ENCODE data around the gene JPH2.

DNA sequence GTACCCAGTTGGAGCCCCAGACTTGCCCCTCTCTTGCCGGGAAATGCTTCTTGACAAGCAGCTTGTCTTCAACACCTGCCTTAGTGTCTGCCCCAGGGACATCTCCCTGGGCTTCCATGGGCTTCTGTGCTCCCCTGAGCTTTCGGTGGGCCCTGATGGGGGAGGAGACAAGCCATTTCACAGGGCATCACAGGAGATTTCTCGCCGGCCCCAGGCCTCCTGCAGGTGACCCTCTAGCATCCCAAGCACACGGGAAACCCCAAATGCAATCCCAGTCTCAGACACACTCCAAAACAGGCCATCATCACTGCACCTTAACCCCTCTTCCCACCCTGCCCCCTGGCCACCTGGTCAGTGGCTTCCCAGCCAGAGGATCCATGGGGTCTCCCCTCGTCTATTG lies 74.5 kb downstream of the JPH2 start:
- TF ChIP-seq CTCF (conservative IDR thresholded peaks at IDR 0.05; ENCODE audit: low read depth, low read length) (no peak), POLR2A (IDR thresholded peaks at IDR 0.05; ENCODE audit: low read depth, low read length) (no peak), RCOR1 (IDR thresholded peaks at IDR 0.05; ENCODE audit: insufficient replicate concordance, low read length) (no peak), CEBPB (IDR thresholded peaks at IDR 0.05; ENCODE audit: low read depth, low read length) (no peak), FOS (IDR thresholded peaks at IDR 0.05; ENCODE audit: low read depth, low read length) (no peak), RFX5 (IDR thresholded peaks at IDR 0.05; ENCODE audit: low read depth, low read length) (no peak), MAFK (IDR thresholded peaks at IDR 0.05; ENCODE audit: low read depth, low read length) (no peak), MXI1 (IDR thresholded peaks at IDR 0.05; ENCODE audit: borderline replicate concordance, low read depth, low read length) (no peak), USF2 (IDR thresholded peaks at IDR 0.05; ENCODE audit: low read depth, low read length) (no peak), SMC3 (IDR thresholded peaks at IDR 0.05; ENCODE audit: low read depth, low read length) (no peak), ELK1 (IDR thresholded peaks at IDR 0.05; ENCODE audit: borderline replicate concordance, low read depth, low read length) (no peak), MAZ (IDR thresholded peaks at IDR 0.05; ENCODE audit: borderline replicate concordance, low read depth, low read length) (no peak), CHD1 (IDR thresholded peaks at IDR 0.05; ENCODE audit: low read depth, low read length) (no peak)
